Measurements from ENCODE around the gene ZNF407. TPM values are rescaled to one million over a fixed set of nuclear protein-coding genes. Genes with fewer than 3 reads are reported as not detected.

Gene ZNF407
- total and polyA plus RNA-seq, 12 donors = 2.5 to 14.9 (median 12.7) TPM

- H3K27me3 ChIP-seq = no peaks in the 10 kb centered on the region
- whole genome bisulfite sequencing, 2 donors = 34 to 46% methylated on average over 6 of the region's 6 CpGs
- no peak for TF ChIP-seq CTCF (IDR thresholded peaks at IDR 0.05)
- H3K4me1 ChIP-seq = peaks cover 0 to 9% (median 0%) of the 10 kb centered on the region in 9 donors
- no peaks in the 10 kb centered on the region for H3K9me3 ChIP-seq
- H3K27ac ChIP-seq = peak overlapping the region in 4 of 10 donors; percentile 11 to 57 (median 44)
- no peaks in the 10 kb centered on the region for H3K36me3 ChIP-seq
- ATAC-seq = no peak
- intact Hi-C loops (cut with DNase I) = loop anchor here in 2 of 10 donors (5.0 kb wide), 1 partner anchor 58 kb away; no protein-coding TSS in a partner anchor
- no peak for DNase-seq
- peak overlapping the region in 3 of 10 donors; percentile 10 to 36 (median 30) for H3K4me3 ChIP-seq
Measured at GRCh38 chr18:74804677-74805076, 207.0 kb downstream of the ZNF407 start.

- DNase-seq (no peak), ATAC-seq (peak in 2 of 8 donors; percentile 54 to 56)
- peak overlapping the region in 1 of 10 donors; percentile 9 for H3K27ac ChIP-seq
- no peaks in the 10 kb centered on the region for H3K9me3 ChIP-seq
- intact Hi-C loops (cut with DNase I) = no loop called here
- TF ChIP-seq CTCF (IDR thresholded peaks at IDR 0.05) = no peak
- peaks cover 0 to 9% (median 0%) of the 10 kb centered on the region in 9 donors for H3K4me1 ChIP-seq
- no peaks in the 10 kb centered on the region for H3K27me3 ChIP-seq
- no peak overlapping the region for H3K4me3 ChIP-seq
- H3K36me3 ChIP-seq = no peaks in the 10 kb centered on the region
- 72 to 82% methylated on average over 6 of the region's 6 CpGs for WGBS, 2 donors
Measured at GRCh38 chr18:74806073-74806472, 208.4 kb downstream of the ZNF407 start.

- DNase-seq (no peak), ATAC-seq (peak in 4 of 8 donors; percentile 55 to 78 (median 67))
- intact Hi-C loops (cut with DNase I) = no loop called here
- H3K9me3 ChIP-seq = no peaks in the 10 kb centered on the region
- no peaks in the 10 kb centered on the region for H3K36me3 ChIP-seq
- peaks cover 0 to 9% (median 0%) of the 10 kb centered on the region in 9 donors for H3K4me1 ChIP-seq
- peak overlapping the region in 1 of 10 donors; percentile 9 for H3K27ac ChIP-seq
- H3K4me3 ChIP-seq = no peak overlapping the region
- H3K27me3 ChIP-seq = no peaks in the 10 kb centered on the region
- TF ChIP-seq CTCF (IDR thresholded peaks at IDR 0.05) = no peak
- 92 to 94% methylated on average over 7 of the region's 7 CpGs for WGBS, 2 donors
Measured at GRCh38 chr18:74806700-74807416, 209.2 kb downstream of the ZNF407 start.

GRCh38 chr18:74817576-74817975 lies 219.9 kb downstream of the ZNF407 start:
- no peaks in the 10 kb centered on the region for H3K4me1 ChIP-seq
- no peak for ATAC-seq
- H3K27me3 ChIP-seq = no peaks in the 10 kb centered on the region
- intact Hi-C loops (cut with DNase I) = no loop called here
- peaks cover 0 to 9% (median 0%) of the 10 kb centered on the region in 11 donors for H3K9me3 ChIP-seq
- no peak overlapping the region for H3K4me3 ChIP-seq
- no peak overlapping the region for H3K27ac ChIP-seq
- H3K36me3 ChIP-seq = no peaks in the 10 kb centered on the region
- TF ChIP-seq CTCF (IDR thresholded peaks at IDR 0.05) = no peak
- no peak for DNase-seq
- WGBS, 2 donors = 87 to 98% methylated on average over 2 of the region's 2 CpGs
